ENCODE measurements around the gene ADGRG1.

DNA sequence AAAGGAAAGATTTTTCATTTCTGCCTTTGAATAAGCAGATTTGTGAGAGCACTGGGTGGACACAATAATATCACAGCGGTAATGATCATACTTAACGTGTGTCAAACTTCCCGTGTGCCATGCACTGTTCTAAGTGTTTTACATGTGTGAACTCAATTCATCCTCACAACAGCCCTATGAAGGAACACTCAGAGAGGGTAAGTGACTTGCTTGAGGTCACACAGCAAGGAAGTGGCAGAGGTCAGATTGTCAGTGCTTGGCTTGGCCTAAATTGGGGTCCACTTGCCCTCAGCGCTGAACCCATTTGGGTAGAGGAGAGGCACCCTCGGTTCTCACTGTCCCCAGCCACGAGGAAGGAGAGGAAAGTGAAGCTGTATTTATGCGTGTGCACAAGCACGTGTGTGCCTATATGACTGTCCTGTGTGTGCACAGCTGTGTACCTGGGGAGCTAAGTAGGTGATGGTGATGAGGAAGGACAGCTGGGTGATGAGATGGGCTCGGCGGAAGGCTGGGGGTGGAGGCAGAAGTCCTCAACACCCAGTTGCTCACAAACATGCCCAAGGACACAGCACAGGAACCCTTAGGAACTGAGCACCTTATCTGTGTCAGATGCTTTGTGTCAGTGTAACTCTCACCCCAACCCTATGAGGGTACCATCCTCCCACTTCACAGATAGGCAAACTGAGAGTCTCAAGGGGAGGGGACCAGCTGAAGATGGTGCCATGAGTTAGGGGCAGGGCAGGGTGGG lies 29.9 kb downstream of the ADGRG1 start:
- TF ChIP-seq, protein P1, sequence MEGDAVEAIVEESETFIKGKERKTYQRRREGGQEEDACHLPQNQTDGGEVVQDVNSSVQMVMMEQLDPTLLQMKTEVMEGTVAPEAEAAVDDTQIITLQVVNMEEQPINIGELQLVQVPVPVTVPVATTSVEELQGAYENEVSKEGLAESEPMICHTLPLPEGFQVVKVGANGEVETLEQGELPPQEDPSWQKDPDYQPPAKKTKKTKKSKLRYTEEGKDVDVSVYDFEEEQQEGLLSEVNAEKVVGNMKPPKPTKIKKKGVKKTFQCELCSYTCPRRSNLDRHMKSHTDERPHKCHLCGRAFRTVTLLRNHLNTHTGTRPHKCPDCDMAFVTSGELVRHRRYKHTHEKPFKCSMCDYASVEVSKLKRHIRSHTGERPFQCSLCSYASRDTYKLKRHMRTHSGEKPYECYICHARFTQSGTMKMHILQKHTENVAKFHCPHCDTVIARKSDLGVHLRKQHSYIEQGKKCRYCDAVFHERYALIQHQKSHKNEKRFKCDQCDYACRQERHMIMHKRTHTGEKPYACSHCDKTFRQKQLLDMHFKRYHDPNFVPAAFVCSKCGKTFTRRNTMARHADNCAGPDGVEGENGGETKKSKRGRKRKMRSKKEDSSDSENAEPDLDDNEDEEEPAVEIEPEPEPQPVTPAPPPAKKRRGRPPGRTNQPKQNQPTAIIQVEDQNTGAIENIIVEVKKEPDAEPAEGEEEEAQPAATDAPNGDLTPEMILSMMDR (IDR thresholded peaks at IDR 0.05): no peak
- no peak for TF ChIP-seq EZH2 (IDR thresholded peaks at IDR 0.05; ENCODE audit: borderline replicate concordance, insufficient read depth, low read depth, low read length, poor library complexity, severe bottlenecking)

Data from B cell (primary cell).